HG02884 (cell line): ENCODE measurements around the gene VEPH1.

Source experiments
- ATAC-seq: cut with Tn5 transposase; IDR thresholded peaks from one replicate; pipeline ENCODE4 v1.9.1; 2021; ENCODE audit warnings: mild to moderate bottlenecking, moderate library complexity; ENCODE audit not compliant: unreplicated experiment

Gene VEPH1

GRCh38 chr3:157313186-157313585 lies 190.0 kb downstream of the VEPH1 start:
- no peak for ATAC-seq

GRCh38 chr3:157312376-157312745 lies 190.9 kb downstream of the VEPH1 start:
- no peak for ATAC-seq

- no peak for ATAC-seq
Observed at GRCh38 chr3:157311633-157312375, 191.4 kb downstream of the VEPH1 start.

- ATAC-seq = no peak
Observed at GRCh38 chr3:157310329-157311052, 192.7 kb downstream of the VEPH1 start.

- no peak for ATAC-seq
Observed at GRCh38 chr3:157306502-157306901, 196.7 kb downstream of the VEPH1 start.

- ATAC-seq = no peak
Observed at GRCh38 chr3:157305392-157305791, 197.8 kb downstream of the VEPH1 start.

GRCh38 chr3:157301755-157302154 lies 201.5 kb downstream of the VEPH1 start:
- no peak for ATAC-seq

- no peak for ATAC-seq
Observed at GRCh38 chr3:157300981-157301663, 202.1 kb downstream of the VEPH1 start.

GRCh38 chr3:157300094-157300493 lies 203.1 kb downstream of the VEPH1 start:
- no peak for ATAC-seq

GRCh38 chr3:157297328-157297915 lies 205.8 kb downstream of the VEPH1 start:
- no peak for ATAC-seq

- ATAC-seq = no peak
Observed at GRCh38 chr3:157294953-157295352, 208.3 kb downstream of the VEPH1 start.

- ATAC-seq = no peak
Observed at GRCh38 chr3:157294491-157294890, 208.7 kb downstream of the VEPH1 start.

- no peak for ATAC-seq
Observed at GRCh38 chr3:157290766-157291165, 212.4 kb downstream of the VEPH1 start.

- ATAC-seq = no peak
Observed at GRCh38 chr3:157285966-157286365, 217.2 kb downstream of the VEPH1 start.

- no peak for ATAC-seq
Observed at GRCh38 chr3:157285141-157285540, 218.1 kb downstream of the VEPH1 start.

GRCh38 chr3:157284688-157285087 lies 218.5 kb downstream of the VEPH1 start:
- no peak for ATAC-seq

GRCh38 chr3:157282261-157283191 lies 220.7 kb downstream of the VEPH1 start:
- no peak for ATAC-seq

- ATAC-seq = no peak
Observed at GRCh38 chr3:157280786-157281185, 222.4 kb downstream of the VEPH1 start.

GRCh38 chr3:157280354-157280753 lies 222.9 kb downstream of the VEPH1 start:
- no peak for ATAC-seq

GRCh38 chr3:157279237-157279636 lies 224.0 kb downstream of the VEPH1 start:
- no peak for ATAC-seq
